Stimulated activated CD4-positive, alpha-beta T cell treated with anti-CD3 and anti-CD28 coated beads, Interleukin-4, amount 100 ng/mL, for 48 hours (primary cell): ENCODE measurements around the gene ADAM33.

Experiments
- DNase-seq, 2 donors: peaks; one replicate each; pipeline ENCODE4 v3.0.0-alpha.2; 2020; ENCODE audit warnings: low read depth in 2 of 2

ADAM33 gene

DNA sequence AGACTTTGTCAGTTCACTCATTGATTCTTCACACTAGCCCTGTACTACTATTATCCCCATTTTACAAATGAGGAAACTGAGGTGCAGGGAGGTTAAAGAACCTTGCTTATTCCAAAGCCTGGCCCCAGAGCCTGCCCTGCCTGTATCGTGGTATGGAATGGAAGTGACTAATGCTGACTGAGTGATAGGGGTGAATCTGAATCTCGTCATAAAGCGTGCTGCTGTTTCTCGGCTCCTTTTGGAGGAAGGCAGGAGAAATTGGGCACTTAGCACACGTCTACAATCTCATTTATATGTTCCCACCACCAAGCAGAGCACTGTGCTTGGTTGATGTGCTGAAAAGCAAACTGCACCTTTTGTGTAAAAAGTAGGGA lies 35.8 kb downstream of the ADAM33 start:
- DNase-seq: no peak

GRCh38 chr20:3645309-3646066 lies 36.3 kb downstream of the ADAM33 start:
- no peak for DNase-seq

GRCh38 chr20:3640259-3640658 lies 41.6 kb downstream of the ADAM33 start:
- DNase-seq: no peak

- no peak for DNase-seq
These were observed 46.5 kb downstream of the ADAM33 start for GRCh38 chr20:3635346-3635745.

DNA sequence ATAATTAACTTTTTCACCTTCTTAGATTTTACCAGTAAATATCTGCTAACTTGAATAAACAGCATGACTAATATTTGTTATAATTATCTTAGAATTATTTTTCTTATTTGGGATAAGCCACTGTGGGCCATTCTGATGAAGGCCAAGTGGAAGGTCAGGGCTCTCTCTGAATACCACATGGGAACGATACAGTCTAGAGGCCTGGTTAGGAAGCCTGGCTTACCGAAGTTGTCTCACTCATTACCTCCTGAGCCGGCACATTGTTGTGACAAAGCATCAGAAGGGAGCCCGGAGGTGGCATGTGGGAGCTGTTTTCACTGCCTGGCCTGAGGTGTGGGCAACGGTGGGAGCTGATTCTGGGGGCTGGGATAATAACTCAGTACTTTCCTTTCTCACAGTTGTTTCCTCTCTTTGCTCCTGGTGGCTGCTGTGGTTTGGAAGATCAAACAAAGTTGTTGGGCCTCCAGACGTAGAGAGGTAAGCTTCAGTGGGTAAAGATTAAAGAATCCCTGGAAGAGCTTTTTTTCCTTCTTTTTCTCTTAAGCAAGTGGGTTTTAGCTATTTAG lies 47.8 kb downstream of the ADAM33 start:
- DNase-seq: no peak

DNA sequence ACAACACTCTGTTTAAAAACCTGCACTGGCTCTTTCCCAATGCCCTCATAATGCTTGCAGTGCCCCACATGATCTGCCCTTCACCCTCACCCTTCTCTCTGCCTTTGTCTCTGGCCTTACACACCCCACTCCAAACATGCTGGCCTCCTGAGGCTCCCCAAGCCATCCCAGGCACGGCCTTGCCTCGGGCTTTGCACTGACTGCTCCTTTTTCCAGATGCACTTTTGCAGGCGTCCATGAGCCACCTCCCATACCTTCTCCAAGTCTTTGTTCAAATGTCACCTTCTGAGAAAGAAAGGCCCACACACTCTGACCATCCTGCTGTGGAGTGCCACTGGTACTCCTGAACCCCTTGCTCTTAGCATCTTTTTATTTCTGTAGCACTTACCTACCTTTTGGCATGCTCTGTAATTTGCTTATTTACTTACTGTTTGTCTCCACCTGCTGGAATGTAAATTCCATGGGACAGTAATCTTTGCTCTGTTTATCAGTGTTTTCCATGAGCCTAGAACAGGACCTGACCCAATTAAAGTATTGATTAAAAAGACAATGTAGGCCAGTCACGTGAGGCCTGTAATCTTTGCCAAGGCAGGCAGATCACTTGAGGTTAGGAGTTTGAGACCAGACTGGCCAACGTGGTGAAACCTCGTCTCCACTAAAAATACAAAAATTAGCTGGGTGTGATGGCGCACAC lies 49.4 kb downstream of the ADAM33 start:
- no peak for DNase-seq

DNA sequence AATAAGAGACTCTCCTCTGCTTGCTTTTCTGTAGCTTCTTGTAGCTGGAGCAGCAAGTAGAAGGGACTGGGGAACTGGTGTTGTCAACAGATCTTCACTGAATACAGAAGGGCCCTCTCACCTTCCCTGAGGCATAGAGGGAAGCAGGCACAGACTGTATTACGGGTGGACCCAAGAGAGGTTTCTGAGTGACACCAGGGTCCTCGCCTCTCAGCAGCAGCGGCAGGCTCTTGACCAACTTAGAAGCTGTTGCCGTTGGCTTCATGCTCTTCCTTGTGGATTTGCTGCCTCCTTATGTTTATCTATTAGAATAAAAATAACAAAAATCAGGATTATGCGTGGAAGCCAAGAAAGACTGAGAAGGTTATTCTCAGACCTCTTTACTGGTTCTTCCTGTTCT lies 50.3 kb downstream of the ADAM33 start:
- no peak for DNase-seq

DNA sequence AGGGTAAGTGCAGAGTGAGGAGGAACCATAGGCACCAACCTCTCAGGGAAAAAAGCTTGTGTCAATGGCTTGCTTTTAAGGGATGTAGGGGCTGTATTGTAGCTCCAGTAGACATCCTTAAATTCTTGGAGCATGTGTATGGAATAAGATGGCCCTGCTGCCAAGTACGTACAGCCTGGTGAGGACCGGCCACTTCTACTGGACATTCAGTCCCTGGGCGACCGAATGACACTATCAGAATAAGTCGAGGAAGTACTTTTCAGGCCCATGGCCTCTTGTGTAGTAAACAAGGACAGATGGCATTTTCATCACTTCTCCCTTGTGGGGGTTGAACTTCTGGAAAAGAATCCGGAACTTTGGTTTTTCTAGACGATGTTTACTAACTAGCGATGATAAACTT lies 51.4 kb downstream of the ADAM33 start:
- DNase-seq: no peak

GRCh38 chr20:3629893-3630292 lies 51.9 kb downstream of the ADAM33 start:
- no peak for DNase-seq

GRCh38 chr20:3628502-3629314 lies 53.1 kb downstream of the ADAM33 start:
- DNase-seq: no peak

- DNase-seq: no peak
These were observed 54.3 kb downstream of the ADAM33 start for GRCh38 chr20:3627476-3627875.

DNA sequence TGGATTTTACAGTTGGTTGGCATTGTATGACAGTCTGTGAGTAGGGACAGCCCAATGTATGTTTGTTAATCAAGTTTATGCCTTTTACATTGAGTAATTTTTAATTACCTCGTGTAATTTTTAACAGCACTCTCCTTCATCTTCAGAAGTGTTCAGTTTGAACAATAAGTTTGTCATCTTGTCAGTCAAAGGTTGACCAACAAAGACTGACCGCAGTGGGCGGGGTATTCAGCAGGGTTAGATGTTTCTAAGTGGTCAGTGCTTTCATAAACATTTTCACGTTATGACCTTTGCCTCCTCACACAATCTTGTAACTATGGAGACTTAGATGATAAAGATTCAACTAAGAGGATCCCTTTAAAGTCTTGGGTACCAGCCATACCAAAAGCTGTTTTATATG lies 59.4 kb downstream of the ADAM33 start:
- no peak for DNase-seq

GRCh38 chr20:3621111-3621510 lies 60.7 kb downstream of the ADAM33 start:
- no peak for DNase-seq
